ENCODE measurements around the gene TYRO3.

TYRO3 gene

GRCh38 chr15:41558400-41559238 lies at the start of gene TYRO3:
Gene TYRO3, plus strand, starts transcription at chr15:41559212. Its CDS starts 46 bp downstream, at chr15:41559258.
- DNase-seq: peak; percentile 62 to 81
- TF ChIP-seq GATA1 (IDR thresholded peaks at IDR 0.05; ENCODE audit: low read depth, low read length): no peak
- TF ChIP-seq POLR2A (IDR thresholded peaks at IDR 0.05; ENCODE audit: low read length): no peak

- no peak for DNase-seq
- TF ChIP-seq GATA1 (IDR thresholded peaks at IDR 0.05; ENCODE audit: low read depth, low read length) (no peak), POLR2A (IDR thresholded peaks at IDR 0.05; ENCODE audit: low read length) (no peak)
Measured at GRCh38 chr15:41510728-41511127, 48.3 kb upstream of the TYRO3 start.

- TF ChIP-seq POLR2A (IDR thresholded peaks at IDR 0.05; ENCODE audit: low read length) (no peak), GATA1 (IDR thresholded peaks at IDR 0.05; ENCODE audit: low read depth, low read length) (no peak)
- no peak for DNase-seq
Measured at GRCh38 chr15:41511331-41511898, 47.6 kb upstream of the TYRO3 start.

- DNase-seq: no peak
- TF ChIP-seq GATA1 (IDR thresholded peaks at IDR 0.05; ENCODE audit: low read depth, low read length): no peak
- no peak for TF ChIP-seq POLR2A (IDR thresholded peaks at IDR 0.05; ENCODE audit: low read length)
Measured at GRCh38 chr15:41511899-41512369, 47.1 kb upstream of the TYRO3 start.

- DNase-seq: no peak
- TF ChIP-seq GATA1 (IDR thresholded peaks at IDR 0.05; ENCODE audit: low read depth, low read length) (no peak), POLR2A (IDR thresholded peaks at IDR 0.05; ENCODE audit: low read length) (no peak)
Measured at GRCh38 chr15:41512512-41512939, 46.5 kb upstream of the TYRO3 start.

GRCh38 chr15:41512940-41513505 lies 46.0 kb upstream of the TYRO3 start:
- TF ChIP-seq GATA1 (IDR thresholded peaks at IDR 0.05; ENCODE audit: low read depth, low read length) (no peak), POLR2A (IDR thresholded peaks at IDR 0.05; ENCODE audit: low read length) (no peak)
- DNase-seq: peak; percentile 33 to 36

GRCh38 chr15:41513506-41514227 lies 45.3 kb upstream of the TYRO3 start, which contains the start of gene LTK:
Gene LTK, minus strand, starts transcription at chr15:41513827. Its CDS starts 118 bp downstream, at chr15:41513709.
- DNase-seq: peak; percentile 27 to 46
- no peak for TF ChIP-seq GATA1 (IDR thresholded peaks at IDR 0.05; ENCODE audit: low read depth, low read length)
- TF ChIP-seq POLR2A (IDR thresholded peaks at IDR 0.05; ENCODE audit: low read length): no peak

- DNase-seq: no peak
- TF ChIP-seq GATA1 (IDR thresholded peaks at IDR 0.05; ENCODE audit: low read depth, low read length): no peak
- no peak for TF ChIP-seq POLR2A (IDR thresholded peaks at IDR 0.05; ENCODE audit: low read length)
Measured at GRCh38 chr15:41517895-41518449, 41.0 kb upstream of the TYRO3 start.

GRCh38 chr15:41520636-41521035 lies 38.4 kb upstream of the TYRO3 start:
- TF ChIP-seq GATA1 (IDR thresholded peaks at IDR 0.05; ENCODE audit: low read depth, low read length) (no peak), POLR2A (IDR thresholded peaks at IDR 0.05; ENCODE audit: low read length) (no peak)
- no peak for DNase-seq

- TF ChIP-seq POLR2A (IDR thresholded peaks at IDR 0.05; ENCODE audit: low read length) (no peak), GATA1 (IDR thresholded peaks at IDR 0.05; ENCODE audit: low read depth, low read length) (no peak)
- no peak for DNase-seq
Measured at GRCh38 chr15:41521614-41522013, 37.4 kb upstream of the TYRO3 start.

- DNase-seq: no peak
- no peak for TF ChIP-seq POLR2A (IDR thresholded peaks at IDR 0.05; ENCODE audit: low read length)
- no peak for TF ChIP-seq GATA1 (IDR thresholded peaks at IDR 0.05; ENCODE audit: low read depth, low read length)
Measured at GRCh38 chr15:41523097-41523496, 35.9 kb upstream of the TYRO3 start.

GRCh38 chr15:41530363-41530956 lies 28.6 kb upstream of the TYRO3 start:
- no peak for DNase-seq
- TF ChIP-seq GATA1 (IDR thresholded peaks at IDR 0.05; ENCODE audit: low read depth, low read length) (no peak), POLR2A (IDR thresholded peaks at IDR 0.05; ENCODE audit: low read length) (no peak)

- peak in 1 of 2 experiments; percentile 25 for DNase-seq
- no peak for TF ChIP-seq POLR2A (IDR thresholded peaks at IDR 0.05; ENCODE audit: low read length)
- TF ChIP-seq GATA1 (IDR thresholded peaks at IDR 0.05; ENCODE audit: low read depth, low read length): no peak
Measured at GRCh38 chr15:41535544-41535943, 23.5 kb upstream of the TYRO3 start.

Data from erythroblast (primary cell).